ENCODE data around the gene AHCYL2. TPM values are rescaled to one million over a fixed set of nuclear protein-coding genes. Genes with fewer than 3 reads are reported as not detected.
"Not testable (repeated sequence)": the region's sequence is repeated elsewhere in the genome, so short reads cannot be mapped to it uniquely, and the experiment has no call there.

Gene AHCYL2
- total and polyA plus RNA-seq, 2 donors (not counting 1 experiment from before 2014, with no cell fraction given) = 8.8 to 26.2 TPM

DNA sequence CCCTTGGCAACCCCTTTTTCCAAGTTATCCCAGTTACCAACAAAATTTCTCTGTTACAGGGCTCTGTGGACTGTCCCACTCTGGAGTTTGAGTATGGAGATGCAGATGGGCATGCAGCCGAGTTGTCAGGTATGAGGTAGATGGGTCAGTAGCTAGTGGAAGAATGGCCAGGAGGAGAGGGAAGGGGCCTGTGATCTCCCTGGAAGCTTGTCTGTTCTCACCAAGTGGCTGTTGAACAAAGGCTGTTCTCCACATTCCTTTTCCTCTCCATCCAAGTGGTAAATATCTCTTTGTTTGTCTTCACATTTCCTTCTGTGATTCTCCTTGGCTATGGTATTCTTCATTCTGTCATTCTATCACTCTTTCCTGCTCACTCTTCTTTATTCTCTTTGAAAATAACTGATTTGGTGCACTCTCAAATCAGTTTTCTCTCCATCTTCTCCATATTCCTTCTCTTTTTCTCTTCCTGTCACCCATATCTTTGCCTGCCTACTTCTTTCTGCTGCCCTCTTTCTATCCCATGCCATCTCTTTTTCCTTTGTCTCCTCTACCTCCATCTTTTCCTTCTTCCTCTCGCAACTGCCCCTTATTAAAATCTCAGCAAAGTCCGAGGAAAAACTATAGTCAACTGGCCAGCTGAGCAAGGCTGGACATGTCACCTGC, 215.3 kb downstream of the AHCYL2 start:
- ATAC-seq (ENCODE audit: low read depth) (no peak), DNase-seq (no peak)
- CTCF ChIA-PET = interaction anchor here (1.6 kb wide), 1 partner anchor 31 kb away, joined by 4 read pairs; no protein-coding TSS in a partner anchor
- no peak overlapping the region for H3K4me3 Mint-ChIP-seq
- H3K9me3 ChIP-seq (ENCODE audit: control extremely low read depth in 1 of 3, control insufficient read depth in 2 of 3, insufficient read depth in 1 of 3, low read length in 2 of 3) = peaks cover 0 to 1% (median 0%) of the 10 kb centered on the region in 3 donors
- H3K4me3 ChIP-seq (ENCODE audit: control extremely low read depth in 1 of 5, extremely low read depth in 1 of 5, insufficient read depth in 1 of 5, low read depth in 2 of 5, low read length in 4 of 5) = no peak overlapping the region
- H3K9me3 Mint-ChIP-seq (ENCODE audit: insufficient read depth) = no peaks in the 10 kb centered on the region
- intact Hi-C loops (cut with micrococcal nuclease) = loop anchor here (5.0 kb wide), 1 partner anchor 32 kb away; no protein-coding TSS in a partner anchor
- TF ChIP-seq, protein P1, sequence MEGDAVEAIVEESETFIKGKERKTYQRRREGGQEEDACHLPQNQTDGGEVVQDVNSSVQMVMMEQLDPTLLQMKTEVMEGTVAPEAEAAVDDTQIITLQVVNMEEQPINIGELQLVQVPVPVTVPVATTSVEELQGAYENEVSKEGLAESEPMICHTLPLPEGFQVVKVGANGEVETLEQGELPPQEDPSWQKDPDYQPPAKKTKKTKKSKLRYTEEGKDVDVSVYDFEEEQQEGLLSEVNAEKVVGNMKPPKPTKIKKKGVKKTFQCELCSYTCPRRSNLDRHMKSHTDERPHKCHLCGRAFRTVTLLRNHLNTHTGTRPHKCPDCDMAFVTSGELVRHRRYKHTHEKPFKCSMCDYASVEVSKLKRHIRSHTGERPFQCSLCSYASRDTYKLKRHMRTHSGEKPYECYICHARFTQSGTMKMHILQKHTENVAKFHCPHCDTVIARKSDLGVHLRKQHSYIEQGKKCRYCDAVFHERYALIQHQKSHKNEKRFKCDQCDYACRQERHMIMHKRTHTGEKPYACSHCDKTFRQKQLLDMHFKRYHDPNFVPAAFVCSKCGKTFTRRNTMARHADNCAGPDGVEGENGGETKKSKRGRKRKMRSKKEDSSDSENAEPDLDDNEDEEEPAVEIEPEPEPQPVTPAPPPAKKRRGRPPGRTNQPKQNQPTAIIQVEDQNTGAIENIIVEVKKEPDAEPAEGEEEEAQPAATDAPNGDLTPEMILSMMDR (IDR thresholded peaks at IDR 0.05) = peak; percentile 9
- TF ChIP-seq EZH2 (IDR thresholded peaks at IDR 0.05; ENCODE audit: borderline replicate concordance, insufficient read depth, low read depth, low read length, poor library complexity, severe bottlenecking) = no peak
- H3K9ac ChIP-seq (ENCODE audit: low read length) = no peak overlapping the region
- no peak overlapping the region for H3K27ac Mint-ChIP-seq
- no peaks in the 10 kb centered on the region for H3K79me2 ChIP-seq (ENCODE audit: control insufficient read depth, insufficient read depth, low read length)
- H3K4me2 ChIP-seq (replicated peaks; ENCODE audit: low read depth, low read length, poor library complexity, severe bottlenecking) = no peak overlapping the region
- H3K27me3 Mint-ChIP-seq = peaks cover 15% of the 10 kb centered on the region
- no peaks in the 10 kb centered on the region for H3K36me3 ChIP-seq (replicated peaks in 1 of 2; ENCODE audit: control extremely low read depth in 1 of 2, control insufficient read depth in 1 of 2, extremely low read depth in 1 of 2, insufficient read depth in 2 of 2, low read length in 1 of 2)
- POLR2A ChIA-PET = no interaction called here
- 100% methylated on average over 1 of the region's 3 CpGs for WGBS (ENCODE audit: insufficient coverage)
- no peaks in the 10 kb centered on the region for H4K20me1 ChIP-seq (ENCODE audit: control insufficient read depth, insufficient read depth, low read length, poor library complexity, severe bottlenecking)
- H3K4me1 Mint-ChIP-seq = peaks cover 4% of the 10 kb centered on the region
- H3K27me3 ChIP-seq (replicated peaks in 1 of 4; ENCODE audit: control extremely low read depth in 1 of 4, control insufficient read depth in 3 of 4, insufficient read depth in 4 of 4, low read length in 3 of 4) = peaks cover 0 to 15% (median 10%) of the 10 kb centered on the region in 4 experiments
- no peak overlapping the region for H3K27ac ChIP-seq (ENCODE audit: low read length in 2 of 2)
- H3K4me1 ChIP-seq (ENCODE audit: control insufficient read depth in 2 of 2, insufficient read depth in 2 of 2, low read length in 2 of 2) = peaks cover 2 to 4% of the 10 kb centered on the region in 2 donors
- H2AFZ ChIP-seq (ENCODE audit: insufficient read depth, low read depth, low read length, poor library complexity, severe bottlenecking) = no peak overlapping the region

DNA sequence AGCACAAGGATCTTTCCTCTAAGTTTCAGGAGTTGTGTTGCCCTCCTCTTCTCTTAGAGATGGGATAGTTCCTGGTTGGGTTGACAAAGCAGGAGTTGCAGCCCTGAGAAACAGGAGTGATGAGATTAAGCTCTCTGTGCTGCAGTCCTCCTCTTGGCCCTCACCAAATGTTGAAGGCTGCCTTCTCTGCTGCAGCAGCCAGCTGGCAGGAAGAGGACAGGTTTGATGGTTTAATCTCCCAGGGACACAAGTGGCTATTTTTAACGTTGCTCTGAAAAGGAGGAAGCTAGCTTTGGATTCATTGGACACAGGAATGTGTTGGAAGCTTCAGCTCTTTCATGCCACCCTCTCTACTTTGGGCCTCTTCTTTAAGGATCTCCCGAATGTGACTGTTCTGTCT, 218.8 kb downstream of the AHCYL2 start:
- Histone ChIP-seq H3K4me3 (ENCODE audit: control extremely low read depth in 1 of 5, extremely low read depth in 1 of 5, insufficient read depth in 1 of 5, low read depth in 2 of 5, low read length in 4 of 5) (no peak overlapping the region), H3K36me3 (replicated peaks in 1 of 2; ENCODE audit: control extremely low read depth in 1 of 2, control insufficient read depth in 1 of 2, extremely low read depth in 1 of 2, insufficient read depth in 2 of 2, low read length in 1 of 2) (no peaks in the 10 kb centered on the region), H3K79me2 (ENCODE audit: control insufficient read depth, insufficient read depth, low read length) (no peaks in the 10 kb centered on the region), H3K27ac (ENCODE audit: low read length in 2 of 2) (no peak overlapping the region), H3K4me2 (replicated peaks; ENCODE audit: low read depth, low read length, poor library complexity, severe bottlenecking) (no peak overlapping the region), H3K4me1 (ENCODE audit: control insufficient read depth in 2 of 2, insufficient read depth in 2 of 2, low read length in 2 of 2) (no peaks in the 10 kb centered on the region), H3K27me3 (replicated peaks in 1 of 4; ENCODE audit: control extremely low read depth in 1 of 4, control insufficient read depth in 3 of 4, insufficient read depth in 4 of 4, low read length in 3 of 4) (no peaks in the 10 kb centered on the region), H2AFZ (ENCODE audit: insufficient read depth, low read depth, low read length, poor library complexity, severe bottlenecking) (no peak overlapping the region), H3K9ac (ENCODE audit: low read length) (no peak overlapping the region), H3K9me3 (ENCODE audit: control extremely low read depth in 1 of 3, control insufficient read depth in 2 of 3, insufficient read depth in 1 of 3, low read length in 2 of 3) (peaks cover 0 to 2% (median 0%) of the 10 kb centered on the region in 3 donors), H4K20me1 (ENCODE audit: control insufficient read depth, insufficient read depth, low read length, poor library complexity, severe bottlenecking) (no peaks in the 10 kb centered on the region)
- 33% methylated on average over 2 of the region's 2 CpGs for WGBS (ENCODE audit: insufficient coverage)
- Mint-ChIP-seq H3K4me3 (no peak overlapping the region), H3K27me3 (no peaks in the 10 kb centered on the region), H3K9me3 (ENCODE audit: insufficient read depth) (peaks cover under 1% of the 10 kb centered on the region), H3K4me1 (no peaks in the 10 kb centered on the region), H3K27ac (no peak overlapping the region)
- ChIA-PET POLR2A (interaction anchor here (0.6 kb wide), 1 partner anchor 115 kb away, joined by 3 read pairs; no protein-coding TSS in a partner anchor), CTCF (no interaction called here)
- TF ChIP-seq, protein P1 (IDR thresholded peaks at IDR 0.05) = no peak
- no peak for TF ChIP-seq EZH2 (IDR thresholded peaks at IDR 0.05; ENCODE audit: borderline replicate concordance, insufficient read depth, low read depth, low read length, poor library complexity, severe bottlenecking)
- intact Hi-C loops (cut with micrococcal nuclease) = no loop called here
- no peak for ATAC-seq (ENCODE audit: low read depth)
- no peak for DNase-seq

DNA sequence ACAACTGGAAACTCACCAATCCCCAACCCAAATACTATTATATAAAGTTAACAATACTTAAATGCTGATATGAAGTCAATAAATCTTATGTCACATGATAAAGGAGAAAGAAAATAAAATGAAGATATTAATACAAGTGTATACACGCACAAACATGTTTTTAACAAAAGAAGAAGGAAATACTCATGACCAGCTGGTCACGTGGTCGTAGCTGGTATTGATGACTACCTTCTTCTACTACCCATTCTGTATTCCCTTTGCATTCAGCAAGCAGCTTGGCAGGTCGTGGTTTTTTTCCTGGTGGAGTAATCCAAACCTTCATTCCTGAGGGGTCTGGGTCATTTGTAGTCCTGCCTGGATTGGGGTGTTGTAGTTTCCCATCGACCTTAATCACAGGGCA, 219.9 kb downstream of the AHCYL2 start:
- ATAC-seq (ENCODE audit: low read depth); H3K9ac ChIP-seq (ENCODE audit: low read length); H3K4me2 ChIP-seq (replicated peaks; ENCODE audit: low read depth, low read length, poor library complexity, severe bottlenecking); H3K4me1 ChIP-seq (ENCODE audit: control insufficient read depth in 2 of 2, insufficient read depth in 2 of 2, low read length in 2 of 2); CTCF ChIA-PET; H3K4me3 Mint-ChIP-seq; H4K20me1 ChIP-seq (ENCODE audit: control insufficient read depth, insufficient read depth, low read length, poor library complexity, severe bottlenecking); H3K4me1 Mint-ChIP-seq; H3K9me3 ChIP-seq (ENCODE audit: control extremely low read depth in 1 of 3, control insufficient read depth in 2 of 3, insufficient read depth in 1 of 3, low read length in 2 of 3); DNase-seq; H3K79me2 ChIP-seq (ENCODE audit: control insufficient read depth, insufficient read depth, low read length); H3K36me3 ChIP-seq (replicated peaks in 1 of 2; ENCODE audit: control extremely low read depth in 1 of 2, control insufficient read depth in 1 of 2, extremely low read depth in 1 of 2, insufficient read depth in 2 of 2, low read length in 1 of 2); H2AFZ ChIP-seq (ENCODE audit: insufficient read depth, low read depth, low read length, poor library complexity, severe bottlenecking); intact Hi-C loops (cut with micrococcal nuclease); H3K27ac Mint-ChIP-seq; H3K27ac ChIP-seq (ENCODE audit: low read length in 2 of 2); H3K27me3 ChIP-seq (replicated peaks in 1 of 4; ENCODE audit: control extremely low read depth in 1 of 4, control insufficient read depth in 3 of 4, insufficient read depth in 4 of 4, low read length in 3 of 4); H3K27me3 Mint-ChIP-seq; H3K4me3 ChIP-seq (ENCODE audit: control extremely low read depth in 1 of 5, extremely low read depth in 1 of 5, insufficient read depth in 1 of 5, low read depth in 2 of 5, low read length in 4 of 5); H3K9me3 Mint-ChIP-seq (ENCODE audit: insufficient read depth); POLR2A ChIA-PET: not testable (repeated sequence)
- WGBS (ENCODE audit: insufficient coverage) = no CpG with 5 or more reads among the region's 5 CpGs

All from B cell (primary cell).